Activated CD4-positive, alpha-beta T cell treated with anti-CD3 and anti-CD28 coated beads for 4 hours (primary cell): Measurements from ENCODE around the gene CAMK2B.

Experiments
- DNase-seq, 2 donors: peaks; one replicate each; pipeline ENCODE4 v3.0.0-alpha.2; 2020

The CAMK2B gene

GRCh38 chr7:44225566-44226395 is 99.6 kb downstream of the CAMK2B start:
- no peak for DNase-seq

- DNase-seq = no peak
These were observed 100.3 kb downstream of the CAMK2B start for GRCh38 chr7:44224974-44225565.

- no peak for DNase-seq
These were observed 101.1 kb downstream of the CAMK2B start for GRCh38 chr7:44224080-44224973.

- DNase-seq = no peak
These were observed 101.9 kb downstream of the CAMK2B start for GRCh38 chr7:44223362-44224079.

GRCh38 chr7:44222776-44223261 is 102.6 kb downstream of the CAMK2B start:
- DNase-seq = no peak

- no peak for DNase-seq
These were observed 103.3 kb downstream of the CAMK2B start for GRCh38 chr7:44222074-44222473.

- DNase-seq = no peak
These were observed 104.1 kb downstream of the CAMK2B start for GRCh38 chr7:44221231-44221791.

GRCh38 chr7:44220358-44221112 is 104.9 kb downstream of the CAMK2B start:
- no peak for DNase-seq

GRCh38 chr7:44220046-44220357 is 105.4 kb downstream of the CAMK2B start:
- DNase-seq = no peak

- DNase-seq = no peak
These were observed 105.9 kb downstream of the CAMK2B start for GRCh38 chr7:44219371-44220045.

GRCh38 chr7:44218418-44219201 is 106.8 kb downstream of the CAMK2B start:
- no peak for DNase-seq

GRCh38 chr7:44217852-44218402 is 107.5 kb downstream of the CAMK2B start:
- DNase-seq = no peak

GRCh38 chr7:44217223-44217714 is 108.1 kb downstream of the CAMK2B start:
- DNase-seq = no peak

- no peak for DNase-seq
These were observed 108.7 kb downstream of the CAMK2B start for GRCh38 chr7:44216521-44217222.

- no peak for DNase-seq
These were observed 109.4 kb downstream of the CAMK2B start for GRCh38 chr7:44216019-44216418.

GRCh38 chr7:44215531-44215930 is 109.9 kb downstream of the CAMK2B start:
- no peak for DNase-seq

GRCh38 chr7:44213877-44214388 is 111.5 kb downstream of the CAMK2B start:
- no peak for DNase-seq

GRCh38 chr7:44213206-44213876 is 112.1 kb downstream of the CAMK2B start:
- no peak for DNase-seq
